ENCODE results near the gene ADA. TPM values are rescaled to one million over a fixed set of nuclear protein-coding genes. Genes with fewer than 3 reads are reported as not detected.

The ADA gene
- total RNA-seq, 3 donors from 2014 or later: 8.8 to 13.5 (median 12.5) TPM

- ATAC-seq: no peak
- no peak for DNase-seq
- no peaks in the 10 kb centered on the region for H3K4me1 Mint-ChIP-seq (ENCODE audit: low read depth)
- H3K27me3 Mint-ChIP-seq (ENCODE audit: low read depth): no peaks in the 10 kb centered on the region
- no peaks in the 10 kb centered on the region for H3K9me3 Mint-ChIP-seq
- no peak overlapping the region for H3K4me3 Mint-ChIP-seq
- H3K36me3 Mint-ChIP-seq (ENCODE audit: insufficient read depth): peaks cover 25% of the 10 kb centered on the region
Observed at GRCh38 chr20:44630297-44630696, 21.2 kb downstream of the ADA start.

- no peak overlapping the region for H3K4me3 Mint-ChIP-seq
Observed at GRCh38 chr20:44629542-44629941, 22.0 kb downstream of the ADA start.

GRCh38 chr20:44629017-44629385 is 22.5 kb downstream of the ADA start:
- no peaks in the 10 kb centered on the region for H3K9me3 Mint-ChIP-seq
- H3K4me3 Mint-ChIP-seq: no peak overlapping the region
- no peaks in the 10 kb centered on the region for H3K27me3 Mint-ChIP-seq (ENCODE audit: low read depth)
- no peak for ATAC-seq
- no peak for DNase-seq
- H3K36me3 Mint-ChIP-seq (ENCODE audit: insufficient read depth): peaks cover 30% of the 10 kb centered on the region
- H3K4me1 Mint-ChIP-seq (ENCODE audit: low read depth): no peaks in the 10 kb centered on the region

More at GRCh38 chr20:44629542-44629941, 22.0 kb downstream of the ADA start:
- DNase-seq (no peak), ATAC-seq (no peak)
- Mint-ChIP-seq H3K36me3 (ENCODE audit: insufficient read depth) (peaks cover 27% of the 10 kb centered on the region), H3K4me1 (ENCODE audit: low read depth) (no peaks in the 10 kb centered on the region), H3K9me3 (no peaks in the 10 kb centered on the region), H3K27me3 (ENCODE audit: low read depth) (no peaks in the 10 kb centered on the region)

- Mint-ChIP-seq H3K36me3 (ENCODE audit: insufficient read depth) (peaks cover 43% of the 10 kb centered on the region), H3K4me3 (no peak overlapping the region), H3K4me1 (ENCODE audit: low read depth) (no peaks in the 10 kb centered on the region), H3K27me3 (ENCODE audit: low read depth) (no peaks in the 10 kb centered on the region), H3K9me3 (no peaks in the 10 kb centered on the region)
- DNase-seq (no peak), ATAC-seq (no peak)
Observed at GRCh38 chr20:44627364-44628010, 24.0 kb downstream of the ADA start.

GRCh38 chr20:44626278-44626677 is 25.2 kb downstream of the ADA start:
- H3K4me3 Mint-ChIP-seq: no peak overlapping the region
- H3K36me3 Mint-ChIP-seq (ENCODE audit: insufficient read depth): peaks cover 52% of the 10 kb centered on the region
- no peaks in the 10 kb centered on the region for H3K9me3 Mint-ChIP-seq
- ATAC-seq: no peak
- no peak for DNase-seq
- H3K27me3 Mint-ChIP-seq (ENCODE audit: low read depth): no peaks in the 10 kb centered on the region
- H3K4me1 Mint-ChIP-seq (ENCODE audit: low read depth): no peaks in the 10 kb centered on the region

GRCh38 chr20:44625361-44625760 is 26.1 kb downstream of the ADA start:
- no peak for DNase-seq
- no peak overlapping the region for H3K4me3 Mint-ChIP-seq
- H3K9me3 Mint-ChIP-seq: no peaks in the 10 kb centered on the region
- H3K36me3 Mint-ChIP-seq (ENCODE audit: insufficient read depth): peaks cover 51% of the 10 kb centered on the region
- ATAC-seq: no peak
- H3K4me1 Mint-ChIP-seq (ENCODE audit: low read depth): no peaks in the 10 kb centered on the region
- H3K27me3 Mint-ChIP-seq (ENCODE audit: low read depth): no peaks in the 10 kb centered on the region

- Mint-ChIP-seq H3K4me3 (no peak overlapping the region), H3K9me3 (no peaks in the 10 kb centered on the region), H3K27me3 (ENCODE audit: low read depth) (no peaks in the 10 kb centered on the region), H3K4me1 (ENCODE audit: low read depth) (no peaks in the 10 kb centered on the region), H3K36me3 (ENCODE audit: insufficient read depth) (peaks cover 53% of the 10 kb centered on the region)
- ATAC-seq (no peak), DNase-seq (no peak)
Observed at GRCh38 chr20:44624743-44625271, 26.7 kb downstream of the ADA start.

GRCh38 chr20:44624152-44624551 is 27.3 kb downstream of the ADA start:
- H3K9me3 Mint-ChIP-seq: no peaks in the 10 kb centered on the region
- H3K27me3 Mint-ChIP-seq (ENCODE audit: low read depth): no peaks in the 10 kb centered on the region
- no peak overlapping the region for H3K4me3 Mint-ChIP-seq
- ATAC-seq: no peak
- DNase-seq: no peak
- peaks cover 5% of the 10 kb centered on the region for H3K4me1 Mint-ChIP-seq (ENCODE audit: low read depth)
- H3K36me3 Mint-ChIP-seq (ENCODE audit: insufficient read depth): peaks cover 59% of the 10 kb centered on the region

GRCh38 chr20:44622501-44623270 is 28.8 kb downstream of the ADA start:
- H3K4me3 Mint-ChIP-seq: no peak overlapping the region
- no peaks in the 10 kb centered on the region for H3K9me3 Mint-ChIP-seq
- no peaks in the 10 kb centered on the region for H3K27me3 Mint-ChIP-seq (ENCODE audit: low read depth)
- H3K36me3 Mint-ChIP-seq (ENCODE audit: insufficient read depth): peaks cover 56% of the 10 kb centered on the region
- no peak for DNase-seq
- H3K4me1 Mint-ChIP-seq (ENCODE audit: low read depth): peaks cover 19% of the 10 kb centered on the region
- ATAC-seq: no peak

- DNase-seq (no peak), ATAC-seq (no peak)
- H3K4me1 Mint-ChIP-seq (ENCODE audit: low read depth): peaks cover 24% of the 10 kb centered on the region
- peaks cover 51% of the 10 kb centered on the region for H3K36me3 Mint-ChIP-seq (ENCODE audit: insufficient read depth)
- H3K9me3 Mint-ChIP-seq: no peaks in the 10 kb centered on the region
- no peaks in the 10 kb centered on the region for H3K27me3 Mint-ChIP-seq (ENCODE audit: low read depth)
- no peak overlapping the region for H3K4me3 Mint-ChIP-seq
Observed at GRCh38 chr20:44621939-44622338, 29.6 kb downstream of the ADA start.

- Mint-ChIP-seq H3K9me3 (no peaks in the 10 kb centered on the region), H3K4me3 (no peak overlapping the region), H3K36me3 (ENCODE audit: insufficient read depth) (peaks cover 46% of the 10 kb centered on the region), H3K27me3 (ENCODE audit: low read depth) (no peaks in the 10 kb centered on the region), H3K4me1 (ENCODE audit: low read depth) (peaks cover 25% of the 10 kb centered on the region)
- no peak for DNase-seq
- ATAC-seq: no peak
Observed at GRCh38 chr20:44621325-44621724, 30.2 kb downstream of the ADA start.

GRCh38 chr20:44620030-44620429 is 31.5 kb downstream of the ADA start:
- DNase-seq (no peak), ATAC-seq (no peak)
- Mint-ChIP-seq H3K4me1 (ENCODE audit: low read depth) (peaks cover 38% of the 10 kb centered on the region), H3K9me3 (no peaks in the 10 kb centered on the region), H3K27me3 (ENCODE audit: low read depth) (no peaks in the 10 kb centered on the region), H3K4me3 (no peak overlapping the region), H3K36me3 (ENCODE audit: insufficient read depth) (peaks cover 46% of the 10 kb centered on the region)

- H3K4me3 Mint-ChIP-seq: no peak overlapping the region
- H3K36me3 Mint-ChIP-seq (ENCODE audit: insufficient read depth): peaks cover 40% of the 10 kb centered on the region
- H3K4me1 Mint-ChIP-seq (ENCODE audit: low read depth): peaks cover 44% of the 10 kb centered on the region
- DNase-seq (no peak), ATAC-seq (no peak)
- no peaks in the 10 kb centered on the region for H3K27me3 Mint-ChIP-seq (ENCODE audit: low read depth)
- H3K9me3 Mint-ChIP-seq: no peaks in the 10 kb centered on the region
Observed at GRCh38 chr20:44619294-44619693, 32.2 kb downstream of the ADA start.

- H3K4me1 Mint-ChIP-seq (ENCODE audit: low read depth): peaks cover 51% of the 10 kb centered on the region
- H3K9me3 Mint-ChIP-seq: no peaks in the 10 kb centered on the region
- H3K36me3 Mint-ChIP-seq (ENCODE audit: insufficient read depth): peaks cover 38% of the 10 kb centered on the region
- ATAC-seq (peak; percentile 59 to 82), DNase-seq (no peak)
- no peak overlapping the region for H3K4me3 Mint-ChIP-seq
- no peaks in the 10 kb centered on the region for H3K27me3 Mint-ChIP-seq (ENCODE audit: low read depth)
Observed at GRCh38 chr20:44618318-44618731, 33.2 kb downstream of the ADA start.

- H3K4me1 Mint-ChIP-seq (ENCODE audit: low read depth): peaks cover 51% of the 10 kb centered on the region
- DNase-seq: no peak
- H3K9me3 Mint-ChIP-seq: no peaks in the 10 kb centered on the region
- no peak for ATAC-seq
- peaks cover 22% of the 10 kb centered on the region for H3K36me3 Mint-ChIP-seq (ENCODE audit: insufficient read depth)
- no peak overlapping the region for H3K4me3 Mint-ChIP-seq
- no peaks in the 10 kb centered on the region for H3K27me3 Mint-ChIP-seq (ENCODE audit: low read depth)
Observed at GRCh38 chr20:44616604-44616964, 34.9 kb downstream of the ADA start.
